HT1080 (cell line): Measurements from ENCODE around the gene CDH10. TPM values are rescaled to one million over a fixed set of nuclear protein-coding genes. Genes with fewer than 3 reads are reported as not detected.

Experiments used
- DNase-seq: peaks from one replicate; pipeline ENCODE4 v3.0.0-alpha.2; 2015; ENCODE audit warnings: low read depth
- total RNA-seq: library from RNA; depleted of rRNA; stranded (reverse); fragments of >200 nt; shearing (Covaris generic); gene quantifications from 2 replicates; pipeline ENCODE4 v1.2.3, GENCODE V29; 2014

The CDH10 gene
- total RNA-seq, 1 experiment from 2014 or later, result 0.06 TPM

GRCh38 chr5:24602188-24602587 lies 42.6 kb downstream of the CDH10 start:
- DNase-seq, result no peak

- no peak for DNase-seq
These were observed 45.8 kb downstream of the CDH10 start for GRCh38 chr5:24598956-24599355.

- no peak for DNase-seq
These were observed 49.4 kb downstream of the CDH10 start for GRCh38 chr5:24595329-24595728.

GRCh38 chr5:24591426-24591825 lies 53.4 kb downstream of the CDH10 start:
- DNase-seq, result no peak

- no peak for DNase-seq
These were observed 55.2 kb downstream of the CDH10 start for GRCh38 chr5:24589566-24589965.

- DNase-seq, result no peak
These were observed 59.0 kb downstream of the CDH10 start for GRCh38 chr5:24585751-24586150.

- DNase-seq, result no peak
These were observed 73.5 kb downstream of the CDH10 start for GRCh38 chr5:24571302-24571701.

- DNase-seq, result no peak
These were observed 77.8 kb downstream of the CDH10 start for GRCh38 chr5:24566933-24567332.

GRCh38 chr5:24555229-24555628 lies 89.5 kb downstream of the CDH10 start:
- DNase-seq, result no peak

- DNase-seq, result no peak
These were observed 97.6 kb downstream of the CDH10 start for GRCh38 chr5:24547132-24547531.

- no peak for DNase-seq
These were observed 105.2 kb downstream of the CDH10 start for GRCh38 chr5:24539613-24540012.

- no peak for DNase-seq
These were observed 106.4 kb downstream of the CDH10 start for GRCh38 chr5:24538346-24538745.

- no peak for DNase-seq
These were observed 109.1 kb downstream of the CDH10 start for GRCh38 chr5:24535646-24536045.

GRCh38 chr5:24530906-24531305 lies 113.9 kb downstream of the CDH10 start:
- DNase-seq, result no peak

- DNase-seq, result no peak
These were observed 119.4 kb downstream of the CDH10 start for GRCh38 chr5:24525414-24525813.

- no peak for DNase-seq
These were observed 132.4 kb downstream of the CDH10 start for GRCh38 chr5:24512423-24512822.

GRCh38 chr5:24510523-24510988 lies 134.2 kb downstream of the CDH10 start:
- DNase-seq, result no peak

- DNase-seq, result no peak
These were observed 134.8 kb downstream of the CDH10 start for GRCh38 chr5:24509943-24510342.

GRCh38 chr5:24505258-24505657 lies 139.5 kb downstream of the CDH10 start:
- DNase-seq, result no peak

- no peak for DNase-seq
These were observed 147.1 kb downstream of the CDH10 start for GRCh38 chr5:24497591-24498157.

GRCh38 chr5:24497145-24497544 lies 147.6 kb downstream of the CDH10 start:
- DNase-seq, result no peak

- DNase-seq, result no peak
These were observed 148.5 kb downstream of the CDH10 start for GRCh38 chr5:24496268-24496667.

GRCh38 chr5:24492229-24492628 lies 152.5 kb downstream of the CDH10 start:
- DNase-seq, result no peak

GRCh38 chr5:24491490-24491889 lies 153.3 kb downstream of the CDH10 start:
- no peak for DNase-seq
